MM.1S (cell line): ENCODE measurements around the gene ERVMER34-1.

ENCODE experiments used
- DNase-seq: peaks from one replicate; pipeline ENCODE4 v3.0.0-alpha.2; 2015
- H2AFZ ChIP-seq: fragments of 300-600 bp; sonication (generic); 2 replicates; pipeline ENCODE4 v1.6.0; 2016; ENCODE audit warnings: antibody characterized with exemption, low read length
- H3F3A ChIP-seq: fragments of 300-600 bp; sonication (generic); 2 replicates; pipeline ENCODE4 v1.6.1; 2016; ENCODE audit warnings: mild to moderate bottlenecking, antibody characterized with exemption, low read length, moderate library complexity, mixed read lengths; ENCODE audit not compliant: insufficient read depth
- H3K27ac ChIP-seq: fragments of 300-600 bp; sonication (generic); 2 replicates; pipeline ENCODE4 v1.5.1; 2016; ENCODE audit warnings: mild to moderate bottlenecking, low read length
- H3K27me3 ChIP-seq: fragments of 300-600 bp; sonication (generic); replicated peaks from 2 replicates; pipeline ENCODE4 v1.6.0; 2016; ENCODE audit warnings: low read length; ENCODE audit not compliant: insufficient read depth
- H3K36me3 ChIP-seq: fragments of 300-600 bp; sonication (generic); replicated peaks from 2 replicates; pipeline ENCODE4 v1.6.1; 2016; ENCODE audit warnings: mild to moderate bottlenecking, low read length, mixed read lengths; ENCODE audit not compliant: insufficient read depth
- H3K4me1 ChIP-seq: fragments of 300-600 bp; sonication (generic); 2 replicates; pipeline ENCODE4 v1.6.1; 2016; ENCODE audit warnings: low read length, mixed read lengths
- H3K4me2 ChIP-seq: fragments of 300-600 bp; sonication (generic); 2 replicates; pipeline ENCODE4 v1.6.0; 2016; ENCODE audit warnings: low read depth, low read length
- H3K4me3 ChIP-seq: fragments of 300-600 bp; sonication (generic); 2 replicates; pipeline ENCODE4 v1.5.1; 2016; ENCODE audit warnings: low read length, mixed read lengths
- H3K79me2 ChIP-seq: fragments of 300-600 bp; sonication (generic); 2 replicates; pipeline ENCODE4 v1.6.1; 2016; ENCODE audit warnings: mixed run types, low read length, mixed read lengths
- H3K9ac ChIP-seq: fragments of 300-600 bp; sonication (generic); 2 replicates; pipeline ENCODE4 v1.6.1; 2016; ENCODE audit warnings: low read length, mixed read lengths
- H3K9me2 ChIP-seq: fragments of 300-600 bp; sonication (generic); replicated peaks from 2 replicates; pipeline ENCODE4 v1.6.1; 2016; ENCODE audit warnings: mild to moderate bottlenecking, low read length, mixed read lengths; ENCODE audit not compliant: insufficient read depth
- H3K9me3 ChIP-seq: fragments of 300-600 bp; sonication (generic); replicated peaks from 2 replicates; pipeline ENCODE4 v1.6.1; 2016; ENCODE audit warnings: mild to moderate bottlenecking, low read length, mixed read lengths; ENCODE audit not compliant: insufficient read depth
- H4K20me1 ChIP-seq: fragments of 300-600 bp; sonication (generic); 2 replicates; pipeline ENCODE4 v1.6.1; 2016; ENCODE audit warnings: mild to moderate bottlenecking, low read length, moderate library complexity, mixed read lengths; ENCODE audit not compliant: insufficient read depth
- EZH2 ChIP-seq: fragments of 300-600 bp; sonication (generic); optimal IDR thresholded peaks from 2 replicates; pipeline ENCODE3; 2017; ENCODE audit warnings: low read depth, mild to moderate bottlenecking, antibody characterized with exemption, low read length, mixed read lengths
- EZH2phosphoT487 ChIP-seq: fragments of 300-600 bp; sonication (generic); IDR thresholded peaks from 2 replicates; pipeline ENCODE4 v1.6.1; 2018; ENCODE audit warnings: antibody characterized with exemption, low read length
- TF ChIP-seq, protein P1 (sequence below): fragments of 300-600 bp; sonication (generic); IDR thresholded peaks from 2 replicates; pipeline ENCODE4 v1.5.1; 2016; ENCODE audit warnings: antibody characterized with exemption, low read length, mixed read lengths

Gene ERVMER34-1

DNA sequence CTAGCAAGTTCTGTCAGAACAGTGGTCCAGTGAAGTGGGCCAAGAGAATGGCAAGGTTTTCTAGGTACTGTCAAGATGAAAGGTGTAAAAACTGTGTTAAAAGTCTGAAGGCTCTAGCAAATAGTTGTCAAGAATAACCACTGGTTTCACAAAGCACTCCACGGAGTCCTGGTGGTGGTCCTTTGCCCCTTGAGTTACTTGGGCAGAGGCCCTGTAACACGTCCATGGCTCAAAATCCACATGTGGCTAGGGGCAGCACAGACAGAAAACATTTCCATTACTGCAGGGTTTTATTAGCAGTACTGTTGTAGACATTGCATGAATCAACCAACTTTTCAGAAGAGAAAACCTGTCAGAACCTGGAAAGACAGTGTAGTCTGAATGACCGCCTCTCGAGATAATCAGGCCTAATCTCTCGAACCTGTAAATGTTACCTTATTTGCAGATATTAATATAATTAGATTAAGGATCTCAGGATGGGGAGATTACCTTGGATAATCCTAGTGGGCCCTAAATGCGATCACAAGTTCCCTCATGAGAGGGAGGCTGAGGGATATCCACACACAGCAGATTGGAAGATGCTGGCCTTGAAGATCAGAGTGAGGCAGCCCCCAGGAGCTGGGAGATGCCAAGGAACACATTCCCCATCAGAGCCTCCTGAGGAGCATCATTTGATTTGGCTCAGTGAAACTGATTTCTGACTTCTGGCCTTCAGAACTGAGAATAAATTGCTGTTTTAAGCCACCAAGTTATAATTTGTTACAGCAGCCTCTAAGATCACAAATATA, 34.7 kb downstream of the ERVMER34-1 start:
- peaks cover 49% of the 10 kb centered on the region for H3F3A ChIP-seq
- no peak overlapping the region for H3K4me3 ChIP-seq
- H3K9me2 ChIP-seq: no peaks in the 10 kb centered on the region
- no peak overlapping the region for H3K27ac ChIP-seq
- no peaks in the 10 kb centered on the region for H3K27me3 ChIP-seq
- no peaks in the 10 kb centered on the region; the same call in 1 of the 2 replicates for H4K20me1 ChIP-seq
- no peak overlapping the region for H2AFZ ChIP-seq
- H3K79me2 ChIP-seq: peaks cover 27% of the 10 kb centered on the region
- H3K36me3 ChIP-seq: peaks cover 22% of the 10 kb centered on the region
- peaks cover 17% of the 10 kb centered on the region; the same call in 1 of the 2 replicates for H3K4me1 ChIP-seq
- no peak for DNase-seq
- TF ChIP-seq EZH2: no peak
- no peak overlapping the region for H3K4me2 ChIP-seq
- H3K9ac ChIP-seq: no peak overlapping the region
- no peaks in the 10 kb centered on the region for H3K9me3 ChIP-seq

DNA sequence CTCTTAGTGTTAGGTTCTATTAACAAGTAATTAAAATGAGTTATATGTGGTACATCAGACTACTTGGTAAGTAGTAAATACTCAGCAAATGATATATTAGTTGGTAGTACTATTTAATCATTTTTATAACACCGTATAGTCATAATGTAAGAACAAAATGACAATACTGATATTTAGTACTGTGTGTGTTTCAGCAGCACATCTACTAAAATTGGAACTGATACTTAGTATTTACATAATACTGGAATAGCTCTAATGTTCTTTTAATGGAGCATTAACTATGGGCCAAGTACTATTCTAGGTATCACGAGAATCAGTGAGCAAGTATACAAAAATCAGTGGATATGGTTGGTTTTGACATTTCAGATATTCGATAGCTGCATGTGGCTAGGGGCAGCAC, 35.3 kb downstream of the ERVMER34-1 start:
- DNase-seq: no peak
- H3K9me3 ChIP-seq: no peaks in the 10 kb centered on the region
- TF ChIP-seq EZH2 (no peak), EZH2phosphoT487 (no peak)
- TF ChIP-seq, protein P1, sequence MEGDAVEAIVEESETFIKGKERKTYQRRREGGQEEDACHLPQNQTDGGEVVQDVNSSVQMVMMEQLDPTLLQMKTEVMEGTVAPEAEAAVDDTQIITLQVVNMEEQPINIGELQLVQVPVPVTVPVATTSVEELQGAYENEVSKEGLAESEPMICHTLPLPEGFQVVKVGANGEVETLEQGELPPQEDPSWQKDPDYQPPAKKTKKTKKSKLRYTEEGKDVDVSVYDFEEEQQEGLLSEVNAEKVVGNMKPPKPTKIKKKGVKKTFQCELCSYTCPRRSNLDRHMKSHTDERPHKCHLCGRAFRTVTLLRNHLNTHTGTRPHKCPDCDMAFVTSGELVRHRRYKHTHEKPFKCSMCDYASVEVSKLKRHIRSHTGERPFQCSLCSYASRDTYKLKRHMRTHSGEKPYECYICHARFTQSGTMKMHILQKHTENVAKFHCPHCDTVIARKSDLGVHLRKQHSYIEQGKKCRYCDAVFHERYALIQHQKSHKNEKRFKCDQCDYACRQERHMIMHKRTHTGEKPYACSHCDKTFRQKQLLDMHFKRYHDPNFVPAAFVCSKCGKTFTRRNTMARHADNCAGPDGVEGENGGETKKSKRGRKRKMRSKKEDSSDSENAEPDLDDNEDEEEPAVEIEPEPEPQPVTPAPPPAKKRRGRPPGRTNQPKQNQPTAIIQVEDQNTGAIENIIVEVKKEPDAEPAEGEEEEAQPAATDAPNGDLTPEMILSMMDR: no peak
- H3K4me1 ChIP-seq: peaks cover 21% of the 10 kb centered on the region; the same call in 1 of the 2 replicates
- H3K27ac ChIP-seq: no peak overlapping the region
- no peaks in the 10 kb centered on the region; the same call in 1 of the 2 replicates for H4K20me1 ChIP-seq
- H3F3A ChIP-seq: peaks cover 49% of the 10 kb centered on the region
- H2AFZ ChIP-seq: no peak overlapping the region
- H3K9ac ChIP-seq: no peak overlapping the region
- peaks cover 27% of the 10 kb centered on the region for H3K79me2 ChIP-seq
- peaks cover 22% of the 10 kb centered on the region for H3K36me3 ChIP-seq
- H3K4me2 ChIP-seq: no peak overlapping the region
- no peaks in the 10 kb centered on the region for H3K9me2 ChIP-seq
- H3K4me3 ChIP-seq: no peak overlapping the region
- no peaks in the 10 kb centered on the region for H3K27me3 ChIP-seq

DNA sequence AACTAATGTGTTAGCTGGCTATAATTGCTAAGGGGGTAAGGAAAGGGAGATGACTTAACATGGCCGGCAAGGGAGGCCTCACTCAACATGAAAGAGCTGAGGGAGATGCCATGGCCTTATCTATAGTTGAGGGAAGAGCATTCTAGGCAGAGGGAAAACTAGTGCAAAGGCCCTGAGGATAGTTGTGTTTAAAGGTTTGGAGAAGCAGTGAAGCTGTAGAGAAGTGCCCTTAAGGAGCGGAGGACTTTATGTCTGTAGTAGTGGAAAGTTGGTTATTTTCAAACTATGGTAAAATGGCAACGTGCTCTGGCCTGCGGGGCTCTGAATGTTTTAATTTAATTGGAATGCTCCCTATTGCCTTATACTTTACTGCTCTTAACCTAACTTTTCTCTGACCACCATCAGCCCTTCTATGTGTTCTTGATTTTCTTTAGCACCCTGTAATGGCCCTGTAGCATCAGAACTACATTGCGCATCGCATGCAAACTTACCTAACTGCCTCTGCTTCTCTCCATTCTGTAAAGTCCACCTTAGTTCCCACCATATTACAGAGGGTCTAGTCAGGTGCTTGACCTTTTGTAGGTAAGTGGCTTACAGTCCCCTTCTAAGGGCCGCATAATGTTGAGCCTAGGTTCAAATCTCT, 35.8 kb downstream of the ERVMER34-1 start:
- Histone ChIP-seq H3K9ac (no peak overlapping the region), H3F3A (peaks cover 49% of the 10 kb centered on the region)

More for the DNA sequence above, 35.8 kb downstream of the ERVMER34-1 start:
- Histone ChIP-seq H3K9me2 (no peaks in the 10 kb centered on the region), H2AFZ (no peak overlapping the region), H3K4me3 (no peak overlapping the region), H3K4me2 (no peak overlapping the region), H3K27ac (no peak overlapping the region; the same call in 1 of the 2 replicates), H3K36me3 (peaks cover 22% of the 10 kb centered on the region), H3K9me3 (no peaks in the 10 kb centered on the region), H4K20me1 (no peaks in the 10 kb centered on the region; the same call in 1 of the 2 replicates), H3K27me3 (no peaks in the 10 kb centered on the region), H3K79me2 (peaks cover 27% of the 10 kb centered on the region), H3K4me1 (peaks cover 21% of the 10 kb centered on the region; the same call in 1 of the 2 replicates)
- TF ChIP-seq, protein P1: no peak
- TF ChIP-seq EZH2 (no peak), EZH2phosphoT487 (no peak)
- no peak for DNase-seq
